HCT116 (cell line): ENCODE results near the gene HSD17B12. TPM values are rescaled to one million over a fixed set of nuclear protein-coding genes. Genes with fewer than 3 reads are reported as not detected.

Experiments used
- ATAC-seq: fragments of 200-7000 bp; cut with Tn5 transposase; 2 replicates; pipeline ENCODE4 v1.9.1; 2020; ENCODE audit warnings: mild to moderate bottlenecking, moderate library complexity
- BruUV-seq: library from RNA; stranded (reverse); fragments of 400-500 nt; replicated peaks from 2 replicates; lab custom pipeline; 2021; lab: Mats Ljungman, UMichigan
- CTCF ChIA-PET: fragments of 300-600 bp; sonication (Branson Sonifier 250); formaldehyde crosslinking; loops from one replicate; lab custom pipeline; 2021; ENCODE audit warnings: antibody characterized with exemption; lab: Charles Lee
- POLR2A ChIA-PET: fragments of 300-600, 350-600 bp; sonication (Branson Sonifier 250); formaldehyde crosslinking; loops from one replicate; lab custom pipeline; 2021; ENCODE audit warnings: antibody characterized with exemption; lab: Charles Lee
- RAD21 ChIA-PET, 2 experiments: fragments of 300-600 bp; sonication (Branson Sonifier 250); formaldehyde crosslinking; loops; one replicate each; lab custom pipeline; 2023; ENCODE audit warnings: low total read pairs in 2 of 2; ENCODE audit not compliant: uncharacterized antibody in 2 of 2, unreplicated experiment in 2 of 2, low non-redundant PET in 1 of 2; lab: Charles Lee
- DNase-seq: peaks from one replicate; pipeline ENCODE4 v3.0.0-alpha.2; 2010; ENCODE audit warnings: low read depth, low spot score
- H2AFZ ChIP-seq: fragments of 200-600 bp; shearing (Covaris generic), sonication (generic); 2 replicates; pipeline ENCODE4 v1.6.1; 2017; ENCODE audit warnings: low read depth, mixed run types, mixed read lengths, antibody characterized with exemption, low read length; ENCODE audit not compliant: poor library complexity, severe bottlenecking
- H3K27ac ChIP-seq: 2 replicates; pipeline ENCODE4 v1.5.1; 2012; ENCODE audit warnings: low read depth, low read length
- H3K27me3 ChIP-seq: fragments of 200-600 bp; sonication (generic); 2 replicates; pipeline ENCODE4 v1.6.1; 2016; ENCODE audit warnings: mixed run types, low read length, mixed read lengths; ENCODE audit not compliant: insufficient read depth
- H3K36me3 ChIP-seq, 2 experiments: fragments of 200-500 bp in 1 of 2; fragments of 200-600 bp in 1 of 2; sonication (Bioruptor generic) in 1 of 2; sonication (generic) in 1 of 2; 2 replicates each; pipeline versions ENCODE4 v1.5.1 to v1.6.1; 2014 to 2016; ENCODE audit warnings: low read length in 2 of 2, inconsistent platforms in 1 of 2, mixed read lengths in 1 of 2, mixed run types in 1 of 2; ENCODE audit not compliant: insufficient read depth in 2 of 2, control insufficient read depth in 1 of 2
- H3K4me1 ChIP-seq, 2 experiments: fragments of 200-600 bp in 1 of 2; sonication (generic) in 1 of 2; 2 replicates each; pipeline versions ENCODE4 v1.5.1 to v1.6.1; 2012 to 2017; ENCODE audit warnings: low read length in 2 of 2, inconsistent platforms in 1 of 2, mild to moderate bottlenecking in 1 of 2, mixed read lengths in 1 of 2, mixed run types in 1 of 2, moderate library complexity in 1 of 2; ENCODE audit not compliant: insufficient read depth in 2 of 2, control insufficient read depth in 1 of 2
- H3K4me2 ChIP-seq: fragments of 200-600 bp; sonication (generic); 2 replicates; pipeline ENCODE4 v1.6.1; 2017; ENCODE audit warnings: mixed run types, low read length, mixed read lengths
- H3K4me3 ChIP-seq, 2 experiments: fragments of 200-600 bp in 1 of 2; sonication (generic) in 1 of 2; replicated peaks in 1 of 2; 2 replicates each; pipeline ENCODE4 v1.5.1; 2011 to 2016; ENCODE audit warnings: low read length in 2 of 2, control low read depth in 1 of 2, low read depth in 1 of 2, mild to moderate bottlenecking in 1 of 2, mixed read lengths in 1 of 2, mixed run types in 1 of 2
- H3K79me2 ChIP-seq: fragments of 200-600 bp; sonication (generic); 2 replicates; pipeline ENCODE4 v1.6.1; 2017; ENCODE audit warnings: mild to moderate bottlenecking, mixed run types, low read length, moderate library complexity, mixed read lengths; ENCODE audit not compliant: insufficient read depth
- H3K9ac ChIP-seq: fragments of 200-600 bp; sonication (generic); 2 replicates; pipeline ENCODE4 v1.6.1; 2016; ENCODE audit warnings: low read length, mixed read lengths
- H3K9me2 ChIP-seq: fragments of 200-600 bp; sonication (generic), shearing (Covaris generic); 2 replicates; pipeline ENCODE4 v1.6.1; 2017; ENCODE audit warnings: mixed run types, mild to moderate bottlenecking, moderate library complexity; ENCODE audit not compliant: insufficient read depth
- H3K9me3 ChIP-seq, 2 experiments: fragments of 200-500 bp in 1 of 2; fragments of 200-600 bp in 1 of 2; sonication (Bioruptor generic) in 1 of 2; sonication (generic) in 1 of 2; 2 replicates each; pipeline ENCODE4 v1.6.1; 2014 to 2017; ENCODE audit warnings: low read length in 2 of 2, mixed read lengths in 2 of 2, inconsistent platforms in 1 of 2, low read depth in 1 of 2, mild to moderate bottlenecking in 1 of 2, mixed run types in 1 of 2, moderate library complexity in 1 of 2; ENCODE audit not compliant: control insufficient read depth in 1 of 2, insufficient read depth in 1 of 2
- H4K20me1 ChIP-seq: fragments of 200-600 bp; sonication (generic), shearing (Covaris generic); 2 replicates; pipeline ENCODE4 v1.6.1; 2017; ENCODE audit warnings: mixed run types, mild to moderate bottlenecking, moderate library complexity; ENCODE audit not compliant: insufficient read depth
- CEBPB ChIP-seq: IDR thresholded peaks from 2 replicates; pipeline ENCODE4 v1.6.1; 2012; ENCODE audit warnings: low read depth
- EGR1 ChIP-seq: IDR thresholded peaks from 2 replicates; pipeline ENCODE4 v1.6.1; 2012; ENCODE audit warnings: low read depth
- JUND ChIP-seq: IDR thresholded peaks from 2 replicates; pipeline ENCODE4 v1.6.1; 2012
- POLR2A ChIP-seq: IDR thresholded peaks from 2 replicates; pipeline ENCODE4 v1.7.0; 2011; ENCODE audit warnings: borderline replicate concordance; ENCODE audit not compliant: insufficient read depth, insufficient read length; ENCODE audit errors: extremely low read depth
- POLR2AphosphoS5 ChIP-seq: IDR thresholded peaks from 2 replicates; pipeline ENCODE4 v1.6.1; 2011; ENCODE audit warnings: mild to moderate bottlenecking, low read depth, low read length, moderate library complexity
- SRF ChIP-seq: IDR thresholded peaks from 2 replicates; pipeline ENCODE4 v1.6.1; 2012; ENCODE audit warnings: low read depth
- TCF7L2 ChIP-seq: IDR thresholded peaks from 2 replicates; pipeline ENCODE4 v1.7.0; 2011; ENCODE audit warnings: borderline replicate concordance, inconsistent platforms; ENCODE audit not compliant: insufficient read depth, insufficient read length; ENCODE audit errors: extremely low read depth
- YY1 ChIP-seq: IDR thresholded peaks from 2 replicates; pipeline ENCODE4 v1.6.1; 2011; ENCODE audit warnings: low read length, low read depth, moderate library complexity, mild to moderate bottlenecking; ENCODE audit not compliant: insufficient replicate concordance; ENCODE audit errors: extremely low read depth
- ZBTB33 ChIP-seq: IDR thresholded peaks from 2 replicates; pipeline ENCODE4 v1.6.1; 2011; ENCODE audit warnings: mild to moderate bottlenecking, low read length, moderate library complexity; ENCODE audit not compliant: insufficient replicate concordance; ENCODE audit errors: extremely low read depth
- intact Hi-C: fragments of 100-400 bp; cut with micrococcal nuclease; formaldehyde crosslinking; loops from 2 replicates; pipeline ENCODE4 v1.10.0; 2022
- total RNA-seq: library from RNA; stranded (reverse); gene quantifications from one replicate; pipeline ENCODE4 v1.2.1, GENCODE V29; 2021; ENCODE audit not compliant: unreplicated experiment
- TF ChIP-seq, protein P1 (sequence below): IDR thresholded peaks from 2 replicates; pipeline ENCODE4 v1.6.1; 2012; ENCODE audit warnings: low read depth
- TF ChIP-seq, protein P2 (sequence below), 3 experiments: fragments of 200-600 bp in 1 of 3; sonication (generic) in 1 of 3; IDR thresholded peaks in 2 of 3; conservative IDR thresholded peaks in 1 of 3; 2 replicates each; pipeline ENCODE4 v1.5.1; 2012 to 2017; ENCODE audit warnings: low read depth in 2 of 3, low read length in 2 of 3, antibody characterized with exemption in 1 of 3, borderline replicate concordance in 1 of 3, control low read depth in 1 of 3, mild to moderate bottlenecking in 1 of 3, mixed read lengths in 1 of 3, mixed run types in 1 of 3, moderate library complexity in 1 of 3; ENCODE audit not compliant: insufficient read depth in 1 of 3

Gene HSD17B12
- total RNA-seq, 1 experiment from 2014 or later, result 83.7 TPM

DNA sequence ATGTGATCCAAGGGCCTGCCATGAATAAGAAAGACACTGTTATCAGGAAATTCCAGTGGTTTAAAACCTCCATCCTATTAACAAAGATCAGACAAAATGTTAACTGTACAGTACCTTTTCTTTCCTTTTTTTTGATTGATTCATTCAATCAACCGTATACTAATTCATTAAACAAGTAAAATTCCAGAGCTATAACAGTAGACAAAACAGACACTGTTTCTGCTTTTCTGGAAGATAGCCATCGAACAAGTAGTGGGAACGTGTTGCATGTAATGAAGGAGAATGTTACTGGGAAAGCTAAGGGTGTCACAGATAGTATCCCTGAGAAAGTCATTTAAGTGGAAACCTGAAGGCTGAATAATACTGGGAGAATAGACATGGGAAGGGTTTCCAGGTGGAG is 126.4 kb downstream of the HSD17B12 start:
- H3K36me3 ChIP-seq, result peaks cover 0 to 8% of the 10 kb centered on the region in 2 experiments; a peak in 2 of 4 replicates

GRCh38 chr11:43810929-43811596 is 130.5 kb downstream of the HSD17B12 start:
- no peak overlapping the region for H3K4me2 ChIP-seq
- CTCF ChIA-PET, result no interaction called here
- RAD21 ChIA-PET, result no interaction called here
- POLR2A ChIA-PET, result no interaction called here
- no peak for ATAC-seq
- peaks cover 0 to 1% of the 10 kb centered on the region in 2 experiments; a peak in 1 of 4 replicates for H3K36me3 ChIP-seq
- H3K27me3 ChIP-seq, result no peaks in the 10 kb centered on the region
- H3K9me2 ChIP-seq, result no peaks in the 10 kb centered on the region
- no peaks in the 10 kb centered on the region; a peak in 1 of 4 replicates for H3K9me3 ChIP-seq
- no peak overlapping the region for H3K4me3 ChIP-seq
- no peaks in the 10 kb centered on the region for H3K79me2 ChIP-seq
- H3K9ac ChIP-seq, result no peak overlapping the region
- H2AFZ ChIP-seq, result no peak overlapping the region
- no peak for DNase-seq
- no peak overlapping the region for H3K27ac ChIP-seq
- H3K4me1 ChIP-seq, result no peaks in the 10 kb centered on the region
- no TSS peak for BruUV-seq
- H4K20me1 ChIP-seq, result no peaks in the 10 kb centered on the region
- intact Hi-C loops, result no loop called here
- TF ChIP-seq YY1, result no peak
- TF ChIP-seq CEBPB, result no peak
- TF ChIP-seq SRF, result no peak
- TF ChIP-seq POLR2A, result no peak
- no peak for TF ChIP-seq TCF7L2
- no peak for TF ChIP-seq JUND
- no peak for TF ChIP-seq POLR2AphosphoS5
- TF ChIP-seq, protein P1, sequence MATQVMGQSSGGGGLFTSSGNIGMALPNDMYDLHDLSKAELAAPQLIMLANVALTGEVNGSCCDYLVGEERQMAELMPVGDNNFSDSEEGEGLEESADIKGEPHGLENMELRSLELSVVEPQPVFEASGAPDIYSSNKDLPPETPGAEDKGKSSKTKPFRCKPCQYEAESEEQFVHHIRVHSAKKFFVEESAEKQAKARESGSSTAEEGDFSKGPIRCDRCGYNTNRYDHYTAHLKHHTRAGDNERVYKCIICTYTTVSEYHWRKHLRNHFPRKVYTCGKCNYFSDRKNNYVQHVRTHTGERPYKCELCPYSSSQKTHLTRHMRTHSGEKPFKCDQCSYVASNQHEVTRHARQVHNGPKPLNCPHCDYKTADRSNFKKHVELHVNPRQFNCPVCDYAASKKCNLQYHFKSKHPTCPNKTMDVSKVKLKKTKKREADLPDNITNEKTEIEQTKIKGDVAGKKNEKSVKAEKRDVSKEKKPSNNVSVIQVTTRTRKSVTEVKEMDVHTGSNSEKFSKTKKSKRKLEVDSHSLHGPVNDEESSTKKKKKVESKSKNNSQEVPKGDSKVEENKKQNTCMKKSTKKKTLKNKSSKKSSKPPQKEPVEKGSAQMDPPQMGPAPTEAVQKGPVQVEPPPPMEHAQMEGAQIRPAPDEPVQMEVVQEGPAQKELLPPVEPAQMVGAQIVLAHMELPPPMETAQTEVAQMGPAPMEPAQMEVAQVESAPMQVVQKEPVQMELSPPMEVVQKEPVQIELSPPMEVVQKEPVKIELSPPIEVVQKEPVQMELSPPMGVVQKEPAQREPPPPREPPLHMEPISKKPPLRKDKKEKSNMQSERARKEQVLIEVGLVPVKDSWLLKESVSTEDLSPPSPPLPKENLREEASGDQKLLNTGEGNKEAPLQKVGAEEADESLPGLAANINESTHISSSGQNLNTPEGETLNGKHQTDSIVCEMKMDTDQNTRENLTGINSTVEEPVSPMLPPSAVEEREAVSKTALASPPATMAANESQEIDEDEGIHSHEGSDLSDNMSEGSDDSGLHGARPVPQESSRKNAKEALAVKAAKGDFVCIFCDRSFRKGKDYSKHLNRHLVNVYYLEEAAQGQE, result no peak
- TF ChIP-seq, protein P2, sequence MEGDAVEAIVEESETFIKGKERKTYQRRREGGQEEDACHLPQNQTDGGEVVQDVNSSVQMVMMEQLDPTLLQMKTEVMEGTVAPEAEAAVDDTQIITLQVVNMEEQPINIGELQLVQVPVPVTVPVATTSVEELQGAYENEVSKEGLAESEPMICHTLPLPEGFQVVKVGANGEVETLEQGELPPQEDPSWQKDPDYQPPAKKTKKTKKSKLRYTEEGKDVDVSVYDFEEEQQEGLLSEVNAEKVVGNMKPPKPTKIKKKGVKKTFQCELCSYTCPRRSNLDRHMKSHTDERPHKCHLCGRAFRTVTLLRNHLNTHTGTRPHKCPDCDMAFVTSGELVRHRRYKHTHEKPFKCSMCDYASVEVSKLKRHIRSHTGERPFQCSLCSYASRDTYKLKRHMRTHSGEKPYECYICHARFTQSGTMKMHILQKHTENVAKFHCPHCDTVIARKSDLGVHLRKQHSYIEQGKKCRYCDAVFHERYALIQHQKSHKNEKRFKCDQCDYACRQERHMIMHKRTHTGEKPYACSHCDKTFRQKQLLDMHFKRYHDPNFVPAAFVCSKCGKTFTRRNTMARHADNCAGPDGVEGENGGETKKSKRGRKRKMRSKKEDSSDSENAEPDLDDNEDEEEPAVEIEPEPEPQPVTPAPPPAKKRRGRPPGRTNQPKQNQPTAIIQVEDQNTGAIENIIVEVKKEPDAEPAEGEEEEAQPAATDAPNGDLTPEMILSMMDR (IDR thresholded peaks at IDR 0.05 in 2 of 3, conservative IDR thresholded peaks at IDR 0.05 in 1 of 3; ENCODE audit: borderline replicate concordance in 1 of 3, insufficient read depth in 1 of 3, low read depth in 2 of 3, low read length in 2 of 3), result no peak
- no peak for TF ChIP-seq ZBTB33

More for the DNA sequence above, 126.4 kb downstream of the HSD17B12 start:
- ATAC-seq (no peak), DNase-seq (no peak)
- no peak overlapping the region for H3K4me3 ChIP-seq
- no peak overlapping the region for H3K27ac ChIP-seq
- ChIA-PET RAD21 (no interaction called here), POLR2A (no interaction called here), CTCF (interaction anchor here (0.6 kb wide), 1 partner anchor 49 kb away, joined by 3 read pairs; no protein-coding TSS in a partner anchor)
- no peak overlapping the region for H3K9ac ChIP-seq
- H3K9me2 ChIP-seq, result no peaks in the 10 kb centered on the region
- BruUV-seq, result no TSS peak
- intact Hi-C loops, result no loop called here
- no peak for TF ChIP-seq EGR1
- no peak for TF ChIP-seq CEBPB
- H3K9me3 ChIP-seq, result peaks cover 0 to 4% of the 10 kb centered on the region in 2 experiments; a peak in 1 of 4 replicates
- no peaks in the 10 kb centered on the region for H3K27me3 ChIP-seq
- no peak overlapping the region for H3K4me2 ChIP-seq
- H4K20me1 ChIP-seq, result no peaks in the 10 kb centered on the region
- no peaks in the 10 kb centered on the region for H3K4me1 ChIP-seq
- no peak overlapping the region for H2AFZ ChIP-seq
- no peaks in the 10 kb centered on the region for H3K79me2 ChIP-seq
